HepG2 (cell line): ENCODE measurements around the gene STAT4. TPM values are rescaled to one million over a fixed set of nuclear protein-coding genes. Genes with fewer than 3 reads are reported as not detected.

Experiments used
- AGO2 ChIP-seq: fragments of 200-400 bp; formaldehyde crosslinking; optimal IDR thresholded peaks from 2 replicates; pipeline ENCODE3; 2017; ENCODE audit warnings: mild to moderate bottlenecking, low read depth, low read length, moderate library complexity
- ATF7-NPFF ChIP-seq: sonication (generic); formaldehyde crosslinking; IDR thresholded peaks from 2 replicates; pipeline ENCODE4 v1.8.1; 2023; ENCODE audit warnings: mild to moderate bottlenecking, low read depth, missing genetic modification reagents, moderate library complexity
- CENPBD1 ChIP-seq: sonication (generic); formaldehyde crosslinking; IDR thresholded peaks from 2 replicates; pipeline ENCODE4 v1.8.0; 2022; ENCODE audit warnings: missing genetic modification reagents, low read depth, mild to moderate bottlenecking, borderline replicate concordance
- GMEB2 ChIP-seq: IDR thresholded peaks from 2 replicates; pipeline ENCODE4 v1.6.1; 2016; ENCODE audit warnings: missing biosample characterization, missing genetic modification reagents, low read depth
- HMG20A ChIP-seq: IDR thresholded peaks from 2 replicates; pipeline ENCODE4 v1.6.1; 2016; ENCODE audit warnings: borderline replicate concordance
- LCORL ChIP-seq, 2 experiments: fragments of 450-650 bp in 1 of 2; sonication (generic) in 1 of 2; formaldehyde crosslinking in 1 of 2; IDR thresholded peaks; 2 replicates each; pipeline versions ENCODE4 v1.5.0 to v1.6.1; 2017 to 2020; ENCODE audit warnings: antibody characterized with exemption in 1 of 2, missing genetic modification reagents in 1 of 2
- NR3C1 ChIP-seq: sonication (generic); formaldehyde crosslinking; IDR thresholded peaks from 2 replicates; pipeline ENCODE4 v1.4.0; 2020; ENCODE audit warnings: missing genetic modification reagents
- SNRNP70 ChIP-seq: fragments of 200-400 bp; formaldehyde crosslinking; IDR thresholded peaks from 2 replicates; pipeline ENCODE4 v1.6.1; 2017; ENCODE audit warnings: mild to moderate bottlenecking, low read depth, low read length, moderate library complexity
- SP1 ChIP-seq, 2 experiments: fragments of 450-650 bp in 1 of 2; sonication (generic) in 1 of 2; formaldehyde crosslinking in 1 of 2; IDR thresholded peaks; 2 replicates each; pipeline versions ENCODE4 v1.4.0 to v1.6.1; 2016 to 2020; ENCODE audit warnings: missing genetic modification reagents in 1 of 2
- U2AF1 ChIP-seq: fragments of 200-400 bp; formaldehyde crosslinking; optimal IDR thresholded peaks from 2 replicates; pipeline ENCODE3; 2017; ENCODE audit warnings: mild to moderate bottlenecking, low read depth, low read length
- ZBTB2 ChIP-seq: sonication (generic); formaldehyde crosslinking; IDR thresholded peaks from 2 replicates; pipeline ENCODE4 v1.8.0; 2022; ENCODE audit warnings: low read depth, missing genetic modification reagents
- ZBTB40 ChIP-seq, 2 experiments: fragments of 450-650 bp in 1 of 2; sonication (generic) in 1 of 2; formaldehyde crosslinking in 1 of 2; IDR thresholded peaks; 2 replicates each; pipeline versions ENCODE4 v1.6.1 to v1.8.0; 2016 to 2022; ENCODE audit warnings: antibody characterized with exemption in 1 of 2, mild to moderate bottlenecking in 1 of 2, missing genetic modification reagents in 1 of 2
- ZFP36 ChIP-seq: fragments of 150-350 bp; IDR thresholded peaks from 2 replicates; pipeline ENCODE4 v1.6.1; 2018; ENCODE audit warnings: borderline replicate concordance, low read length, low read depth; ENCODE audit not compliant: partially characterized antibody
- ZNF766 ChIP-seq: sonication (generic); formaldehyde crosslinking; IDR thresholded peaks from 2 replicates; pipeline ENCODE4 v1.5.0; 2020; ENCODE audit warnings: missing genetic modification reagents, borderline replicate concordance
- ZSCAN21 ChIP-seq: sonication (generic); formaldehyde crosslinking; IDR thresholded peaks from 2 replicates; pipeline ENCODE4 v1.8.0; 2022; ENCODE audit warnings: mild to moderate bottlenecking, missing genetic modification reagents, moderate library complexity, borderline replicate concordance
- ZSCAN22 ChIP-seq: sonication (generic); formaldehyde crosslinking; IDR thresholded peaks from 2 replicates; pipeline ENCODE4 v1.4.0; 2020; ENCODE audit warnings: mild to moderate bottlenecking, missing genetic modification reagents
- polyA plus RNA-seq, 8 experiments: library from polyadenylated mRNA; depleted of rRNA in 3 of 8; stranded (reverse) in 7 of 8; unstranded in 1 of 8; fragments of >200 nt; fragmentation: Illumina TruSeq in 4 of 8; extraction: Trizol in 4 of 8; gene quantifications; 2 replicates each; pipeline versions ENCODE4 v1.2.1 to v1.2.3, GENCODE V29; 2011 to 2016; ENCODE audit warnings: low read depth in 4 of 8, missing spikeins in 1 of 8, mixed read lengths in 1 of 8; ENCODE audit not compliant: insufficient read depth in 1 of 8
- total RNA-seq, 5 experiments: library from RNA; depleted of rRNA; stranded (reverse); fragments of >200 nt; fragmentation: Illumina TruSeq; extraction: Trizol; gene quantifications; 2 replicates each; pipeline ENCODE4 v1.2.3, GENCODE V29; 2016; ENCODE audit warnings: low read depth in 1 of 5

Gene STAT4
- total and polyA plus RNA-seq, 2 of the 13 experiments (the other 11 are each of a cell fraction or from before 2014, with no cell fraction given): 0.37 TPM; not detected in 1

- TF ChIP-seq ZBTB40 (IDR thresholded peaks at IDR 0.05): no peak
- TF ChIP-seq ZBTB40 (CRISPR knock-in tag; IDR thresholded peaks at IDR 0.05): peak; percentile 96
- TF ChIP-seq HMG20A (CRISPR knock-in tag): peak; percentile 92
- peak; percentile 94 for TF ChIP-seq ZNF766 (CRISPR knock-in tag)
- TF ChIP-seq ATF7-NPFF: peak; percentile 100
- no peak; the same call in 1 of the 2 replicates for TF ChIP-seq LCORL (IDR thresholded peaks at IDR 0.05)
- peak; percentile 97 for TF ChIP-seq LCORL (CRISPR knock-in tag; IDR thresholded peaks at IDR 0.05)
- TF ChIP-seq GMEB2 (CRISPR knock-in tag): peak; percentile 90
- no peak; the same call in none of the 2 replicates for TF ChIP-seq ZSCAN22 (CRISPR knock-in tag)
- TF ChIP-seq AGO2: peak; percentile 98
- TF ChIP-seq U2AF1: no peak
- peak; percentile 99 for TF ChIP-seq ZSCAN21 (CRISPR knock-in tag)
- TF ChIP-seq ZBTB2 (CRISPR knock-in tag): peak; percentile 97
- TF ChIP-seq NR3C1 (CRISPR knock-in tag): 0 out of 2 replicates have a peak, but pooled peaks have one; percentile 45
- no peak for TF ChIP-seq SP1 (IDR thresholded peaks at IDR 0.05)
- TF ChIP-seq SP1 (CRISPR knock-in tag; IDR thresholded peaks at IDR 0.05): peak; percentile 98
- TF ChIP-seq ZFP36: no peak
- peak; percentile 39; the same call in 1 of the 2 replicates for TF ChIP-seq CENPBD1
- TF ChIP-seq SNRNP70: no peak
Observed at GRCh38 chr2:191020221-191020741, 130.5 kb downstream of the STAT4 start (continued).
